ENCODE measurements around the gene YBX3. TPM values are rescaled to one million over a fixed set of nuclear protein-coding genes. Genes with fewer than 3 reads are reported as not detected.

The YBX3 gene
- total RNA-seq, 2 experiments from 2014 or later = 72.3 to 78.6 TPM

GRCh38 chr12:10717410-10717809, 5.7 kb downstream of the YBX3 start:
- H3K27ac Mint-ChIP-seq = no peak overlapping the region
- no peaks in the 10 kb centered on the region for H3K27me3 Mint-ChIP-seq

DNA sequence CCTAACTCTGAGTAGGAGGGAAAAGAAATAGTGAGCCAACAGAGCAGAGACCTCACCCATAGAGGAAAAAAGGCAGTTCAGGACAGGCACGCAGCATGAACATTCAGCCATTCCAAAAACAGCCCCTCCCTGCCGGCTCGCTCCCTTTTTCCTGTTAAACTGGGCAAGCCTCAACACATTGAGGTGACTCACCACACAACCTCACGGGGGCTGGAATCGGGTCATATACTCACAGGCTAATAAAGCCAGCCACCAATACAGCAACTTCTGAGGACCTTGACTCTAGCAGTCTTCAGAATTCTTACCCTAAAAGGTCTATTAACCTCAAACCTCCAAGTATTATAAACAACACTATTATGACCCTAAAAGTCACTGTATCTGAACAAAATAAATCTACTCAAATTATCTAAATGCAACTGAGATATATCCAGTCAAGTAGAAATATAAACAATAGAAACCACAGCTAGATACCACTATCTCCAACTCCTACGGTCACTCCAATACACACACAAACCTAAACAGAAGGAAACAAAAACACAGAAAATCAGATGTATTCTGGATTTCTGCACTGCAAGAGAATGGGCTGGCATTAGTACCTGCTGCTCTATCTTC, 6.3 kb downstream of the YBX3 start:
- Mint-ChIP-seq H3K4me3 (no peak overlapping the region), H3K9me3 (no peaks in the 10 kb centered on the region), H3K4me1 (peaks cover 44% of the 10 kb centered on the region), H3K27ac (no peak overlapping the region), H3K36me3 (peaks cover 21% of the 10 kb centered on the region), H3K27me3 (no peaks in the 10 kb centered on the region)
- POLR2A ChIA-PET = no interaction called here
- ATAC-seq (ENCODE audit: low read depth) (no peak), DNase-seq (no peak)

More at GRCh38 chr12:10717410-10717809, 5.7 kb downstream of the YBX3 start:
- no peaks in the 10 kb centered on the region for H3K9me3 Mint-ChIP-seq
- H3K36me3 Mint-ChIP-seq = peaks cover 19% of the 10 kb centered on the region
- DNase-seq (no peak), ATAC-seq (ENCODE audit: low read depth) (no peak)
- H3K4me1 Mint-ChIP-seq = peaks cover 46% of the 10 kb centered on the region
- POLR2A ChIA-PET = no interaction called here
- H3K4me3 Mint-ChIP-seq = no peak overlapping the region

- peaks cover 23% of the 10 kb centered on the region for H3K36me3 Mint-ChIP-seq
- DNase-seq (no peak), ATAC-seq (ENCODE audit: low read depth) (no peak)
- H3K4me1 Mint-ChIP-seq = peaks cover 40% of the 10 kb centered on the region
- no peak overlapping the region for H3K4me3 Mint-ChIP-seq
- no peak overlapping the region for H3K27ac Mint-ChIP-seq
- POLR2A ChIA-PET = no interaction called here
- no peaks in the 10 kb centered on the region for H3K9me3 Mint-ChIP-seq
- H3K27me3 Mint-ChIP-seq = no peaks in the 10 kb centered on the region
Observed at GRCh38 chr12:10716277-10716676, 6.8 kb downstream of the YBX3 start.

DNA sequence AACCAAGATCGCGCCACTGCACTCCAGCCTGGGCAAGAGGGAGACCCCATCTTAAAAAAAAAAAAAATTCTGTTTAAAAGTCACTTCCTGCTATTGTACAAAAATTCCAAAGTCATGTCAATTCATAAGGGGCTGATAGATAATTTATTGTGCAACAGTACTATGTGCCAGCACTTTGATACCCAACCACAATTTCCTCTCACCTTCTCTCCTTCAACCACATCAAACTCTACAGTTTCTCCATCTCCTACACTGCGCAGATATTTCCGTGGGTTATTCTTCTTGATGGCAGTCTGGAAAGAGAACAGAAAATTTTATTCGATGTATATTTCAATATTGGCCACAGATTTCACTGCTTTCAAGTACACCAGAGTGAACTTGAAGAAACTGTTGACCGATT, 7.6 kb downstream of the YBX3 start:
- Mint-ChIP-seq H3K27ac (no peak overlapping the region), H3K27me3 (no peaks in the 10 kb centered on the region), H3K4me3 (peak overlapping the region; percentile 2), H3K36me3 (peaks cover 24% of the 10 kb centered on the region), H3K4me1 (peaks cover 33% of the 10 kb centered on the region), H3K9me3 (no peaks in the 10 kb centered on the region)
- POLR2A ChIA-PET = no interaction called here
- ATAC-seq (ENCODE audit: low read depth) (peak; percentile 68), DNase-seq (no peak)

DNA sequence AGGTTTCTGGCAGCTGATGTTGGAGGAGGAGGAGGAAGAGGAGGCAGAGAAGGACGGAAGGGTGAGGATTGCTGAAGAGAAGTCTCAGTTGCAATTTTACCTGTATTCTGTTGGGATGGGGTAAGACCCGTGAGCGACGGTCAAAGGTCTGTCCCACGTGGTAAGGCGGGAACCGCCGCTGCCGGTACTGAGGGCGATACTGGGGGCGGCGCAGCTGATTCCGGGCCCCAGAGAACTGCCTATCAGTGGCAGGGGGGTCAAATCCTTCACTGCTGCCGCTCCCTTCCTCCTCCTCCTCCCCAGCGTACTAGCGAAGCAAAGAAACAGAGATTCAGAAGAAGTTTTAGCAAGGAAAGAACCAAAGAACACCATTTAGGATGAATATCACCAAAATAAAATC, 13.3 kb downstream of the YBX3 start:
- ATAC-seq (ENCODE audit: low read depth) = no peak
- Mint-ChIP-seq H3K4me3 (no peak overlapping the region), H3K9me3 (no peaks in the 10 kb centered on the region), H3K36me3 (peaks cover 40% of the 10 kb centered on the region), H3K4me1 (peaks cover 1% of the 10 kb centered on the region), H3K27ac (no peak overlapping the region), H3K27me3 (no peaks in the 10 kb centered on the region)
- POLR2A ChIA-PET = no interaction called here
- no peak for DNase-seq

DNA sequence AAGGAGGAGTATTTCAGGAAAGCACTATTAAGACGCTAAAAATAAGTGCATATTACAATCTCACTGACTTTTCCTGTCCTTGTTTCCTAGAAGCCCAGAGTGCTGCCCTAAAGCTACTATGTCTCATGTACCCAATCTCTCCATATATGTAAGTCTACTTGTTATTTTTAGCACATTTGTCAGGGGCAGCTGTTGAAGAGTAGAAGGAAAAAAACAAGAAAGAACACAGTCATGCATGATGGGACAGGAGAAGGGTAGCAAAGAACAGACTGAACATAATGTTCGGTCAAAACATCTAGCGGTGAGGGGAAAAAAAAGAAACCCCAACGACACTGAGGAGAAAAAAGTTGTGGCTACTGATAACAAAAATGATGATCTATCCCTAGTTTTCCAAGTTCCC, 14.3 kb downstream of the YBX3 start:
- no peak for DNase-seq
- POLR2A ChIA-PET = no interaction called here
- Mint-ChIP-seq H3K36me3 (peaks cover 41% of the 10 kb centered on the region), H3K27me3 (no peaks in the 10 kb centered on the region), H3K4me3 (no peak overlapping the region), H3K9me3 (no peaks in the 10 kb centered on the region), H3K4me1 (peaks cover 1% of the 10 kb centered on the region), H3K27ac (no peak overlapping the region)
- ATAC-seq (ENCODE audit: low read depth) = no peak

DNA sequence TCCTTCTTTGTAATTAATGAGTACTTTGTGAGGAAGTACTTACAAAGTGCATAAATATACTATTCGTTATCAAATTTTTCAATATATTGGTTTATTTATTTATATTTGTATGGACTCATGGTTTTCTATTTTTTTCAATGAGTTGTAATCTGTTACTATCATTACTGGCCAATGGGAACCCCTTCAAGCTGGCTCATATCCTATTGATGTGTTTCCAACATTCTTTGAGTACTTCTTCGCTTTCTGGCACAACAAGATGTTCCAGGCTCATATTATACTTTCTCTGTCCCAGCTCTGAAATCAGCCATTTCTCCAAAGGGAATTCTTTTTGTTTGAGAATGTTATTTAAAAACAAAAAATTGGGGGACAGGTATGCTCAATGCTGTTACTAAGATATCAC, 17.5 kb downstream of the YBX3 start:
- Mint-ChIP-seq H3K27ac (no peak overlapping the region), H3K27me3 (no peaks in the 10 kb centered on the region), H3K4me1 (peaks cover 9% of the 10 kb centered on the region), H3K4me3 (no peak overlapping the region), H3K9me3 (no peaks in the 10 kb centered on the region), H3K36me3 (peaks cover 44% of the 10 kb centered on the region)
- no peak for DNase-seq
- POLR2A ChIA-PET = no interaction called here
- ATAC-seq (ENCODE audit: low read depth) = no peak

- Mint-ChIP-seq H3K27ac (no peak overlapping the region), H3K4me1 (peaks cover 8% of the 10 kb centered on the region), H3K36me3 (peaks cover 42% of the 10 kb centered on the region), H3K9me3 (no peaks in the 10 kb centered on the region), H3K27me3 (no peaks in the 10 kb centered on the region), H3K4me3 (no peak overlapping the region)
- ATAC-seq (ENCODE audit: low read depth) = no peak
- POLR2A ChIA-PET = no interaction called here
- DNase-seq = no peak
Observed at GRCh38 chr12:10701843-10702242, 21.3 kb downstream of the YBX3 start.

DNA sequence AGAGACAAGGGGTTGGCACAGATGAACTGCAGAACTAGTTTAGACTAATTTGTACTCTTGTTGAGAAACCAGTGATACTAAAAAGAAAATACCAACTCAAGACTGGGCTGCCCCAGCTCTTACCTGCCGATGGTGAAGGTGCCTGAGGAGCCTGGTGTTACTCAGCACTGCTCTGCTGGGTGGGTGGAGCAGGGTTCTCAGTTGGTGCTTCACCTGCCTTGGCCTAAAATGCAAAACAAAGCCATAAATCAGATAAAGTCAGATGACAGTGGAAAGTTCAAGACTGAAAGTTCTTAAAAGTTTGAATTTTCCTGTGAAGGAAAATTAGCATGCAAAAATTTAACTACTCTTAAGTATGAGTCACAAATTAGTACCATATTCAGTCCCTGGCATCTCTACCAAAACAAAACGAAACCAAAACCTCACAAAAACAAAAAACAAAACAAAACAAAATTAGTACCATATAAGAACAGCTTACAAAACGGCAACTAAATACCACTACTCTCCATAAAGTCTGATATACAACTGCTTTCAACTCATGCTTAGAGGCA, 21.9 kb downstream of the YBX3 start:
- Mint-ChIP-seq H3K4me3 (no peak overlapping the region), H3K36me3 (peaks cover 43% of the 10 kb centered on the region), H3K4me1 (peaks cover 8% of the 10 kb centered on the region), H3K27me3 (no peaks in the 10 kb centered on the region), H3K27ac (peak overlapping the region; percentile 61), H3K9me3 (no peaks in the 10 kb centered on the region)
- ATAC-seq (ENCODE audit: low read depth) = peak; percentile 58
- POLR2A ChIA-PET = no interaction called here
- no peak for DNase-seq

GRCh38 chr12:10700581-10700980, 22.5 kb downstream of the YBX3 start:
- Mint-ChIP-seq H3K4me3 (no peak overlapping the region), H3K36me3 (peaks cover 42% of the 10 kb centered on the region), H3K4me1 (peaks cover 10% of the 10 kb centered on the region), H3K9me3 (no peaks in the 10 kb centered on the region), H3K27me3 (no peaks in the 10 kb centered on the region), H3K27ac (no peak overlapping the region)
- POLR2A ChIA-PET = no interaction called here
- no peak for DNase-seq
- no peak for ATAC-seq (ENCODE audit: low read depth)

DNA sequence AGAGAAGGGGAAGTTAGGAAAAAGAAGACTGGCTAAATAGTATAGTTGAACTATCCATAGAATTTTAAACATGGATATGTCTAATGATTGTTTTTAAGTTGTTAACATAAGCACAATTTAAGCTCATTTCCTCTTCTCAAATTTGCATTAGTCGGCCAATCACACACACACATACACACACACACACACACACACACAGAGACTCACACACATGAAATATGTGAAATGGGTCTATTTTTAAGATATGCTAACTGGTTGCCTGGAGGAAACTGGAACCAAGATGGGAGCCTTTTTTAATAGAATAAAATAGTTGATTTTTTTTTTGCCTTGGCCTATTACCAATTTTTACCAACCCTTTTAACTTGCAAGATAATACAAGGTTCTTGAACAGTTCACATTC, 25.3 kb downstream of the YBX3 start:
- no peak for DNase-seq
- POLR2A ChIA-PET = no interaction called here
- no peak for ATAC-seq (ENCODE audit: low read depth)
- Mint-ChIP-seq H3K9me3 (no peaks in the 10 kb centered on the region), H3K27me3 (no peaks in the 10 kb centered on the region), H3K27ac (no peak overlapping the region), H3K4me1 (peaks cover 10% of the 10 kb centered on the region), H3K36me3 (peaks cover 48% of the 10 kb centered on the region), H3K4me3 (no peak overlapping the region)

DNA sequence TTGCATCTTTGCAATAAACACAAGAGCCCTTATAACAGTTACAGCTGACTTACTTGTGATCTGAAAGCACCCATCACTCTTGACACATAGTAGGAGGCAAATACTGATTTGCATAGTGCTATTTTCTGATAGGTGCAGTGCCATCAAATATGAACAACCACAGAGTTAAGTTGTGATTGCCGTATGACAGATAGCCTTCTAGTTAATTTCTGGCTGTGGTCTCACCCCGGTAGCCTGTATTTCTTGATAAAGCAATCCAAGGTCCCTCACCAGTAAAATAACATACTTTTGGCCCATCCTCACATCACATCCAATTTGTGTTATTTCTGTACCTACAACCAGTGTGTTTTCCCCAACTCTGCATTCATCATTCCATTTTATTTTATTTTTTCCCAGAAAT, 26.0 kb downstream of the YBX3 start:
- DNase-seq (no peak), ATAC-seq (ENCODE audit: low read depth) (no peak)
- H3K4me1 Mint-ChIP-seq = peaks cover 10% of the 10 kb centered on the region
- H3K9me3 Mint-ChIP-seq = no peaks in the 10 kb centered on the region
- no peak overlapping the region for H3K27ac Mint-ChIP-seq
- H3K27me3 Mint-ChIP-seq = no peaks in the 10 kb centered on the region
- no peak overlapping the region for H3K4me3 Mint-ChIP-seq
- H3K36me3 Mint-ChIP-seq = peaks cover 46% of the 10 kb centered on the region
- POLR2A ChIA-PET = no interaction called here

DNA sequence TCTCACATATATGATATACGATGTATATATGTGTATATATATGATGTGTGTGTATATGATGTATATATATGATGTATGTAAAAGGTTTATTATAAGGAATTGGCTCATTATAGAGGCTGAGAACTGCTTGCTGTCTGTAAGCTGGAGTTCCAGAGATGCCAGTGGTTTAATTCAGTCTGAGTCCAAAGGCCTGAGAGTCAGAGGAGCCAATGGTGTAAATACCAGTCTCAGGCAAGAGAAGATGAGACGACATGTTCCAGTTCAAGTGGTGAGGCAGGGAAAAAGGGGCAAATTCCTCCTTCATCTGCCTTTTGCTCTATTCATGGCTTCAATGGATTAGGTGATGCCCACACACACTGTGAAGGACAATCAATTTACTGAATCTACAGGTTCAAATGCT, 32.2 kb downstream of the YBX3 start:
- H3K36me3 Mint-ChIP-seq = peaks cover 19% of the 10 kb centered on the region
- ATAC-seq (ENCODE audit: low read depth) = no peak
- no peak overlapping the region for H3K4me3 Mint-ChIP-seq
- H3K27me3 Mint-ChIP-seq = no peaks in the 10 kb centered on the region
- H3K27ac Mint-ChIP-seq = no peak overlapping the region
- DNase-seq = no peak
- H3K9me3 Mint-ChIP-seq = peaks cover 10% of the 10 kb centered on the region
- POLR2A ChIA-PET = no interaction called here
- no peaks in the 10 kb centered on the region for H3K4me1 Mint-ChIP-seq

GRCh38 chr12:10689146-10689545, 34.0 kb downstream of the YBX3 start:
- ATAC-seq (ENCODE audit: low read depth) (no peak), DNase-seq (no peak)
- Mint-ChIP-seq H3K4me1 (no peaks in the 10 kb centered on the region), H3K4me3 (no peak overlapping the region), H3K36me3 (peaks cover 10% of the 10 kb centered on the region), H3K9me3 (peaks cover 10% of the 10 kb centered on the region), H3K27ac (no peak overlapping the region), H3K27me3 (peaks cover 7% of the 10 kb centered on the region)
- POLR2A ChIA-PET = no interaction called here

DNA sequence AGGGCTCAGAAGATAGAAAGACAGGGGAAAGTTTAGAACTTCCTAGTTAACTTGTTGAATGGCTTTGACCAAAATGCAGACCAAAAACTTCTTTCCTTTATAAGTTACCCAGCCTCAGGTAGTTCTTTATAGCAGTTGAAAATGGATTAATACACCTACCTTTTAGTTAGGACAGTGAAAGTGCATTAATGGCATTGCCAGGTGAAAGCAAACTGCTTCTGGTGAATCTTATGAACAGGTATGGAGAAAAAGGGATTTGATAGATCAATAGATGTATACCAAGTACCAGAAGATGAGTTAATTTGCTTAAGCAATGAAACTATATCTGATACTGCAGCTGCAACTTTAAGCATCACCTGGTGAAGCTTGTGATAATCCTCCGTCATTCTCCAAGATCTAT, 35.1 kb downstream of the YBX3 start:
- Mint-ChIP-seq H3K9me3 (peaks cover 10% of the 10 kb centered on the region), H3K27ac (no peak overlapping the region), H3K4me1 (no peaks in the 10 kb centered on the region), H3K27me3 (peaks cover 7% of the 10 kb centered on the region), H3K36me3 (peaks cover 10% of the 10 kb centered on the region), H3K4me3 (no peak overlapping the region)
- POLR2A ChIA-PET = no interaction called here
- DNase-seq = no peak
- ATAC-seq (ENCODE audit: low read depth) = no peak

All from activated naive CD8-positive, alpha-beta T cell treated with anti-CD3 and anti-CD28 coated beads, Interleukin-2, amount 10 ng/mL, durations not matched to agents 7 days and 5 days (primary cell).